NB4 (cell line): ENCODE results near the gene TMEM86A.
A peak's percentile ranks its signal among the peaks of the same experiment; 100 is the strongest.

Source experiments
- DNase-seq: peaks from one replicate; pipeline ENCODE4 v3.0.0; 2010; ENCODE audit warnings: low read depth
- H3K4me3 ChIP-seq: one replicate; pipeline ENCODE4 v1.5.1; 2011; ENCODE audit warnings: mild to moderate bottlenecking, low read depth, low read length, moderate library complexity
- CTCF ChIP-seq: IDR thresholded peaks from one replicate; pipeline ENCODE4 v1.5.1; 2012; ENCODE audit warnings: low read depth, low read length
- MAX ChIP-seq: IDR thresholded peaks from 2 replicates; pipeline ENCODE4 v1.6.1; 2011; ENCODE audit warnings: low read depth, low read length
- MYC ChIP-seq: IDR thresholded peaks from 2 replicates; pipeline ENCODE4 v1.6.1; 2011; ENCODE audit warnings: low read depth, low read length
- POLR2A ChIP-seq: IDR thresholded peaks from 2 replicates; pipeline ENCODE4 v1.6.1; 2011; ENCODE audit warnings: mild to moderate bottlenecking; ENCODE audit not compliant: insufficient read length; ENCODE audit errors: extremely low read depth

The TMEM86A gene

GRCh38 chr11:18720808-18721560, 22.4 kb downstream of the TMEM86A start:
- no peak for DNase-seq
- no peak for TF ChIP-seq MYC
- TF ChIP-seq MAX: no peak
- no peak for TF ChIP-seq POLR2A
- no peak for TF ChIP-seq CTCF
- H3K4me3 ChIP-seq: no peak overlapping the region

GRCh38 chr11:18721561-18722292, 23.1 kb downstream of the TMEM86A start:
- DNase-seq: peak; percentile 60

GRCh38 chr11:18722293-18722637, 23.7 kb downstream of the TMEM86A start:
- DNase-seq: no peak
- no peak overlapping the region for H3K4me3 ChIP-seq
- TF ChIP-seq POLR2A: no peak
- TF ChIP-seq CTCF: no peak
- TF ChIP-seq MYC: no peak
- TF ChIP-seq MAX: no peak

More at GRCh38 chr11:18721561-18722292, 23.1 kb downstream of the TMEM86A start:
- H3K4me3 ChIP-seq: no peak overlapping the region
- TF ChIP-seq CTCF (peak; percentile 65), MYC (no peak), POLR2A (no peak), MAX (no peak)

- TF ChIP-seq CTCF (no peak), POLR2A (no peak), MYC (no peak), MAX (no peak)
These were observed 25.4 kb downstream of the TMEM86A start for GRCh38 chr11:18723991-18724390.

GRCh38 chr11:18726040-18726439, 27.5 kb downstream of the TMEM86A start, which contains the start of gene IGSF22:
Gene IGSF22, minus strand, starts transcription at chr11:18726188. Its CDS starts 1,952 bp downstream, at chr11:18724236.
- TF ChIP-seq POLR2A (no peak), CTCF (no peak), MYC (no peak), MAX (no peak)
- no peak for DNase-seq
- no peak within 1 kb of the TSS for H3K4me3 ChIP-seq

More at GRCh38 chr11:18723991-18724390, 25.4 kb downstream of the TMEM86A start:
- no peak for DNase-seq
- no peak overlapping the region for H3K4me3 ChIP-seq
